GM23338 (cell line): ENCODE data around the gene MME. TPM values are rescaled to one million over a fixed set of nuclear protein-coding genes. Genes with fewer than 3 reads are reported as not detected.

Experiments
- ATAC-seq: fragments of 200-7000 bp; cut with Tn5 transposase; 3 replicates; pipeline ENCODE4 v1.9.1; 2020
- DNase-seq: peaks from one replicate; pipeline ENCODE4 v3.0.0-alpha.2; 2015; ENCODE audit warnings: low spot score
- H2AFZ ChIP-seq: fragments of 200-600 bp; sonication (generic); 2 replicates; pipeline ENCODE4 v1.8.0; 2016; ENCODE audit warnings: antibody characterized with exemption, mild to moderate bottlenecking, moderate library complexity
- H3F3A ChIP-seq: fragments of 200-600 bp; sonication (generic); replicated peaks from 2 replicates; pipeline ENCODE4 v1.8.0; 2017; ENCODE audit warnings: antibody characterized with exemption, mixed run types, low read depth
- H3K27ac ChIP-seq: fragments of 200-600 bp; sonication (generic); 2 replicates; pipeline ENCODE4 v1.6.1; 2016; ENCODE audit warnings: low read depth
- H3K27me3 ChIP-seq: fragments of 200-600 bp; sonication (generic); 2 replicates; pipeline ENCODE4 v1.8.0; 2016; ENCODE audit warnings: mild to moderate bottlenecking, mixed run types, moderate library complexity; ENCODE audit not compliant: insufficient read depth
- H3K36me3 ChIP-seq: fragments of 200-600 bp; sonication (generic); 2 replicates; pipeline ENCODE4 v1.8.0; 2016; ENCODE audit warnings: mild to moderate bottlenecking; ENCODE audit not compliant: insufficient read depth
- H3K4me1 ChIP-seq: fragments of 200-600 bp; sonication (generic); 2 replicates; pipeline ENCODE4 v1.8.0; 2016; ENCODE audit warnings: mild to moderate bottlenecking, moderate library complexity; ENCODE audit not compliant: insufficient read depth
- H3K4me2 ChIP-seq: fragments of 200-600 bp; sonication (generic); 2 replicates; pipeline ENCODE4 v1.7.1; 2017; ENCODE audit warnings: mixed run types
- H3K4me3 ChIP-seq: fragments of 200-600 bp; sonication (generic); 2 replicates; pipeline ENCODE4 v1.6.1; 2016; ENCODE audit warnings: mixed run types
- H3K79me2 ChIP-seq: fragments of 200-600 bp; sonication (generic); replicated peaks from 2 replicates; pipeline ENCODE4 v1.8.0; 2017; ENCODE audit warnings: mild to moderate bottlenecking; ENCODE audit not compliant: insufficient read depth
- H3K9me2 ChIP-seq: fragments of 200-600 bp; sonication (generic); 2 replicates; pipeline ENCODE4 v1.8.0; 2017; ENCODE audit not compliant: insufficient read depth
- H4K20me1 ChIP-seq: fragments of 200-600 bp; sonication (generic); replicated peaks from 2 replicates; pipeline ENCODE4 v1.8.0; 2017; ENCODE audit warnings: mild to moderate bottlenecking; ENCODE audit not compliant: insufficient read depth
- H3K27ac Mint-ChIP-seq: 2 replicates; pipeline ENCODE4 v1.8.0; 2020; ENCODE audit warnings: inconsistent platforms, mild to moderate bottlenecking, moderate library complexity, mixed read lengths
- H3K27me3 Mint-ChIP-seq: 3 replicates; pipeline ENCODE4 v1.8.0; 2022; ENCODE audit warnings: low read depth, mild to moderate bottlenecking, moderate library complexity, mixed read lengths, inconsistent platforms; ENCODE audit not compliant: insufficient read depth, poor library complexity
- H3K36me3 Mint-ChIP-seq: 3 replicates; pipeline ENCODE4 v1.8.0; 2021; ENCODE audit warnings: low read depth, mild to moderate bottlenecking, inconsistent platforms, moderate library complexity, mixed read lengths
- H3K4me1 Mint-ChIP-seq: 3 replicates; pipeline ENCODE4 v1.8.0; 2020; ENCODE audit warnings: mild to moderate bottlenecking, inconsistent platforms, mixed read lengths
- H3K4me3 Mint-ChIP-seq: 3 replicates; pipeline ENCODE4 v1.8.0; 2021; ENCODE audit warnings: moderate library complexity, mild to moderate bottlenecking, inconsistent platforms, mixed read lengths
- H3K9me3 Mint-ChIP-seq: 3 replicates; pipeline ENCODE4 v1.8.0; 2020; ENCODE audit warnings: moderate library complexity, mild to moderate bottlenecking, inconsistent platforms, mixed read lengths
- CTCF ChIP-seq, 2 experiments: fragments of 200-600 bp in 1 of 2; sonication (generic) in 1 of 2; conservative IDR thresholded peaks; 2 replicates each; pipeline versions ENCODE4 v1.5.1 to v1.6.1; 2016 to 2017; ENCODE audit warnings: antibody characterized with exemption in 2 of 2, low read depth in 2 of 2, mild to moderate bottlenecking in 2 of 2, moderate library complexity in 1 of 2
- ETS1 ChIP-seq: IDR thresholded peaks from 2 replicates; pipeline ENCODE4 v1.6.1; 2016; ENCODE audit warnings: antibody characterized with exemption
- EZH2 ChIP-seq: fragments of 200-600 bp; sonication (generic); IDR thresholded peaks from one replicate; pipeline ENCODE4 v1.8.0; 2017; ENCODE audit warnings: antibody characterized with exemption, mild to moderate bottlenecking, low read depth; ENCODE audit not compliant: unreplicated experiment
- JUNB ChIP-seq: IDR thresholded peaks from one replicate; pipeline ENCODE4 v1.6.1; 2016; ENCODE audit warnings: antibody characterized with exemption; ENCODE audit not compliant: unreplicated experiment
- NANOG ChIP-seq: IDR thresholded peaks from 2 replicates; pipeline ENCODE4 v1.6.1; 2016; ENCODE audit warnings: antibody characterized with exemption, borderline replicate concordance
- POLR2AphosphoS5 ChIP-seq: IDR thresholded peaks from 2 replicates; pipeline ENCODE4 v1.6.1; 2016; ENCODE audit warnings: antibody characterized with exemption, low read depth
- REST ChIP-seq: IDR thresholded peaks from one replicate; pipeline ENCODE4 v1.6.1; 2018; ENCODE audit warnings: antibody characterized with exemption; ENCODE audit not compliant: unreplicated experiment
- ZNF331 ChIP-seq: fragments of 250-450 bp; sonication (Bioruptor Pico); IDR thresholded peaks from 2 replicates; pipeline ENCODE4 v1.5.0; 2020; ENCODE audit warnings: low read depth, mild to moderate bottlenecking, moderate library complexity
- polyA plus RNA-seq: library from polyadenylated mRNA; unstranded; fragments of >200 nt; fragmentation: Nextera tagmentation; extraction: Ambion mirVana; gene quantifications from 2 replicates; pipeline ENCODE4 v1.2.1, GENCODE V29; 2016
- total RNA-seq: library from RNA; depleted of rRNA; stranded (reverse); fragments of >200 nt; shearing (Covaris generic); gene quantifications from 2 replicates; pipeline ENCODE4 v1.2.3, GENCODE V29; 2014

MME gene
- total and polyA plus RNA-seq, 2 experiments from 2014 or later = 15.2 to 76.7 TPM

- Mint-ChIP-seq H3K4me3 (no peak overlapping the region), H3K27ac (no peak overlapping the region), H3K27me3 (no peaks in the 10 kb centered on the region), H3K36me3 (no peaks in the 10 kb centered on the region), H3K9me3 (peaks cover 5% of the 10 kb centered on the region; the same call in 1 of the 3 replicates), H3K4me1 (no peaks in the 10 kb centered on the region)
- no peak overlapping the region for H2AFZ ChIP-seq
- H3K27ac ChIP-seq = no peak overlapping the region
- no peaks in the 10 kb centered on the region for H3K4me1 ChIP-seq
- H4K20me1 ChIP-seq = no peaks in the 10 kb centered on the region
- no peaks in the 10 kb centered on the region for H3K27me3 ChIP-seq
- no peak for ATAC-seq
- H3K4me2 ChIP-seq = no peak overlapping the region
- H3K9me2 ChIP-seq = peaks cover 7% of the 10 kb centered on the region; the same call in 1 of the 2 replicates
- no peaks in the 10 kb centered on the region for H3F3A ChIP-seq
- H3K4me3 ChIP-seq = no peak overlapping the region
- no peaks in the 10 kb centered on the region for H3K79me2 ChIP-seq
- H3K36me3 ChIP-seq = no peaks in the 10 kb centered on the region
- DNase-seq = no peak
- no peak for TF ChIP-seq POLR2AphosphoS5
- no peak for TF ChIP-seq NANOG
- no peak for TF ChIP-seq ZNF331 (CRISPR knock-in tag)
- TF ChIP-seq CTCF (conservative IDR thresholded peaks at IDR 0.05; ENCODE audit: low read depth in 2 of 2) = no peak
- no peak for TF ChIP-seq REST
- no peak for TF ChIP-seq JUNB
- no peak for TF ChIP-seq EZH2
- no peak for TF ChIP-seq ETS1
Observed at GRCh38 chr3:155210736-155211135, 130.6 kb downstream of the MME start.

- Histone ChIP-seq H3K36me3 (no peaks in the 10 kb centered on the region), H2AFZ (no peak overlapping the region), H4K20me1 (no peaks in the 10 kb centered on the region), H3F3A (no peaks in the 10 kb centered on the region), H3K4me1 (no peaks in the 10 kb centered on the region), H3K27me3 (no peaks in the 10 kb centered on the region), H3K9me2 (peaks cover 7% of the 10 kb centered on the region; the same call in 1 of the 2 replicates), H3K27ac (no peak overlapping the region), H3K4me2 (no peak overlapping the region), H3K4me3 (no peak overlapping the region), H3K79me2 (no peaks in the 10 kb centered on the region)
- no peak overlapping the region for H3K4me3 Mint-ChIP-seq
- no peak overlapping the region for H3K27ac Mint-ChIP-seq
- no peak for ATAC-seq
- no peak for DNase-seq
- H3K27me3 Mint-ChIP-seq = no peaks in the 10 kb centered on the region
- no peaks in the 10 kb centered on the region for H3K4me1 Mint-ChIP-seq
- peaks cover 5% of the 10 kb centered on the region; the same call in 1 of the 3 replicates for H3K9me3 Mint-ChIP-seq
- H3K36me3 Mint-ChIP-seq = peaks cover 4% of the 10 kb centered on the region; the same call in 1 of the 3 replicates
- TF ChIP-seq NANOG (no peak), JUNB (no peak), ETS1 (no peak)
Observed at GRCh38 chr3:155211266-155211665, 131.1 kb downstream of the MME start.
